HEK293 (cell line): Measurements from ENCODE around the gene TMEM229B.

Experiments used
- BCL11A ChIP-seq: fragments of 450-650 bp; formaldehyde crosslinking; IDR thresholded peaks from 2 replicates; pipeline ENCODE4 v1.5.1; 2016; ENCODE audit warnings: low read depth, missing biosample characterization, missing genetic modification characterization
- BCL11B ChIP-seq: fragments of 450-650 bp; formaldehyde crosslinking; IDR thresholded peaks from 2 replicates; pipeline ENCODE4 v1.5.1; 2016; ENCODE audit warnings: low read depth, missing biosample characterization, missing genetic modification characterization
- EGR2 ChIP-seq: fragments of 450-650 bp; formaldehyde crosslinking; IDR thresholded peaks from 2 replicates; pipeline ENCODE4 v1.5.1; 2016; ENCODE audit warnings: low read depth, missing biosample characterization, missing genetic modification characterization
- MEIS1 ChIP-seq: sonication (generic); formaldehyde crosslinking; IDR thresholded peaks from 2 replicates; pipeline ENCODE4 v1.8.1; 2022; ENCODE audit warnings: missing genetic modification reagents, mild to moderate bottlenecking, borderline replicate concordance
- MZF1 ChIP-seq: fragments of 450-650 bp; formaldehyde crosslinking; IDR thresholded peaks from 2 replicates; pipeline ENCODE4 v1.5.1; 2017; ENCODE audit warnings: missing biosample characterization, missing genetic modification characterization, borderline replicate concordance
- OVOL3 ChIP-seq: fragments of 450-650 bp; formaldehyde crosslinking; IDR thresholded peaks from 2 replicates; pipeline ENCODE4 v1.5.1; 2016; ENCODE audit warnings: missing biosample characterization, missing genetic modification characterization
- SCRT1 ChIP-seq: fragments of 450-650 bp; formaldehyde crosslinking; IDR thresholded peaks from 2 replicates; pipeline ENCODE4 v1.5.1; 2016; ENCODE audit warnings: missing biosample characterization, missing genetic modification characterization, borderline replicate concordance
- TRIM28 ChIP-seq: IDR thresholded peaks from 2 replicates; pipeline ENCODE4 v1.6.1; 2011; ENCODE audit warnings: low read length, control low read depth, borderline replicate concordance
- ZBTB7A ChIP-seq: fragments of 450-650 bp; formaldehyde crosslinking; IDR thresholded peaks from 2 replicates; pipeline ENCODE4 v1.5.1; 2016; ENCODE audit warnings: low read depth, missing biosample characterization, missing genetic modification characterization
- ZNF140 ChIP-seq: fragments of 450-650 bp; formaldehyde crosslinking; IDR thresholded peaks from 2 replicates; pipeline ENCODE4 v1.5.1; 2016; ENCODE audit warnings: missing biosample characterization, missing genetic modification characterization
- ZNF184 ChIP-seq: fragments of 450-650 bp; IDR thresholded peaks from 2 replicates; pipeline ENCODE4 v1.5.1; 2018; ENCODE audit warnings: missing biosample characterization, mild to moderate bottlenecking, missing genetic modification characterization
- ZNF26 ChIP-seq: fragments of 450-650 bp; formaldehyde crosslinking; IDR thresholded peaks from 2 replicates; pipeline ENCODE4 v1.5.1; 2016; ENCODE audit warnings: missing biosample characterization, missing genetic modification characterization
- ZNF292 ChIP-seq: fragments of 450-650 bp; formaldehyde crosslinking; IDR thresholded peaks from 2 replicates; pipeline ENCODE4 v1.5.1; 2016; ENCODE audit warnings: low read depth, missing biosample characterization, missing genetic modification characterization, borderline replicate concordance
- ZNF324 ChIP-seq: fragments of 450-650 bp; formaldehyde crosslinking; IDR thresholded peaks from 2 replicates; pipeline ENCODE4 v1.5.1; 2016; ENCODE audit warnings: missing biosample characterization, missing genetic modification characterization
- ZNF335 ChIP-seq: fragments of 450-650 bp; formaldehyde crosslinking; conservative IDR thresholded peaks from 2 replicates; pipeline ENCODE4 v1.5.1; 2016; ENCODE audit warnings: missing biosample characterization, missing genetic modification characterization
- ZNF433 ChIP-seq: fragments of 450-650 bp; formaldehyde crosslinking; IDR thresholded peaks from 2 replicates; pipeline ENCODE4 v1.5.1; 2016; ENCODE audit warnings: missing biosample characterization, missing genetic modification characterization, low read depth
- ZNF571 ChIP-seq: fragments of 450-650 bp; formaldehyde crosslinking; IDR thresholded peaks from 2 replicates; pipeline ENCODE4 v1.5.0; 2017; ENCODE audit warnings: missing biosample characterization, missing genetic modification characterization
- ZNF580 ChIP-seq: fragments of 450-650 bp; formaldehyde crosslinking; IDR thresholded peaks from 2 replicates; pipeline ENCODE4 v1.5.1; 2016; ENCODE audit warnings: missing biosample characterization, missing genetic modification characterization
- ZNF610 ChIP-seq: fragments of 450-650 bp; formaldehyde crosslinking; IDR thresholded peaks from 2 replicates; pipeline ENCODE4 v1.5.1; 2016; ENCODE audit warnings: missing biosample characterization, missing genetic modification characterization, borderline replicate concordance
- ZNF645 ChIP-seq: fragments of 450-650 bp; formaldehyde crosslinking; IDR thresholded peaks from 2 replicates; pipeline ENCODE4; 2016; ENCODE audit warnings: missing biosample characterization, missing genetic modification characterization
- ZNF677 ChIP-seq: fragments of 450-650 bp; IDR thresholded peaks from 2 replicates; pipeline ENCODE4 v1.5.0; 2018; ENCODE audit warnings: missing biosample characterization, mild to moderate bottlenecking, missing genetic modification characterization, moderate library complexity
- ZNF776 ChIP-seq: fragments of 450-650 bp; formaldehyde crosslinking; IDR thresholded peaks from 2 replicates; pipeline ENCODE4 v1.5.0; 2017; ENCODE audit warnings: missing biosample characterization, missing genetic modification characterization, borderline replicate concordance
- TF ChIP-seq, protein P1 (sequence below): fragments of 450-650 bp; formaldehyde crosslinking; IDR thresholded peaks from 2 replicates; pipeline ENCODE4 v1.5.1; 2016; ENCODE audit warnings: missing biosample characterization, missing genetic modification characterization, borderline replicate concordance
- TF ChIP-seq, protein P2 (sequence below): fragments of 450-650 bp; formaldehyde crosslinking; IDR thresholded peaks from 2 replicates; pipeline ENCODE4 v1.5.1; 2016; ENCODE audit warnings: missing biosample characterization, missing genetic modification characterization
- TF ChIP-seq, protein P3 (sequence below): fragments of 450-650 bp; formaldehyde crosslinking; IDR thresholded peaks from 2 replicates; pipeline ENCODE4 v1.5.1; 2017; ENCODE audit warnings: missing biosample characterization, missing genetic modification characterization
- TF ChIP-seq, protein P4 (sequence below): IDR thresholded peaks from 2 replicates; pipeline ENCODE4 v1.6.1; 2011; ENCODE audit warnings: mild to moderate bottlenecking, low read depth, low read length, borderline replicate concordance

The TMEM229B gene

DNA sequence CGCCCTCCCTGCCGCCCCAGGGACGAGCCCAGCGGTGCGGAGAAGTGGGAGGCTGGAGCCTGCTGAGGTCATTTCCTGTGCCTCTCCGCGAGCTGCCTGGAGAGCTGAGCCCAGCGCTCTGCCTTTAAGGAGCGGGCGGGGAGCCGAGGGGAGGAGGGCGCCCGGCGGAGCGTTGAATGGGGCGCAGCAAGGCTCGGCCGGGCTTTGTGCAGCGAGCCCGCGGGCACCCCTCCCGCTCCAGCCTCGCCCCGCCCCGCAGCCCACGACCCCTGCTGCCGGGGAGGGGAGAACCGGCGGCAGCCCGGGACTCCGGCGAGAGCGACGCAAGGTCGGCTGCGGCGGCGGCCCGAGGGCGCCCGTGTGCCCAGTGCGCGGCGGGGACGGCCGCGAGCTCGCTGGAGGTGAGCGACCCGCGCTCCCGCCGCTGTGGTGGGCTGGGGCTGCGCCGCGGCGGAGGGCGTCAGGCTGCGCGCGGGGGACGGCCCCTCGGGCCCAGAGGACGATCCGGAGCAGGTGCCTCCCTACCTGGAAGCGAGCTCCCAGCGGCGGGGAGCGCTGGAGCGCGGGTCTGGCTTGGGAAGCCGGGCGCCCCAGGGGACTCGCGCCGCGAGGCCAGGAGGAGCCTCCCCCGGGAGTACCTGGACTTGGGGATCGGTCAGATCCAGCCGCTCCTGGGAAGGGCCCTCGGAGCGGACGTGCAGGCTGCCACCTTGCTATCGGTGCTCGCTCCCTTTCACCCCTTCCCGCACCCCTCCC lies 44.7 kb upstream of the TMEM229B start, which contains the start of gene PLEKHH1 (continued):
- TF ChIP-seq BCL11B (tag by site-specific recombination) (no peak), BCL11A (tag by site-specific recombination) (no peak), OVOL3 (no peak), ZNF645 (tag by site-specific recombination) (no peak), ZNF26 (tag by site-specific recombination) (no peak), SCRT1 (tag by site-specific recombination) (no peak), MEIS1 (peak; percentile 39; the same call in 1 of the 2 replicates), ZNF433 (tag by site-specific recombination) (no peak), ZNF335 (no peak), ZNF580 (no peak), TRIM28 (no peak), ZNF610 (tag by site-specific recombination) (peak; percentile 83; the same call in 1 of the 2 replicates), ZNF776 (tag by site-specific recombination) (no peak), ZNF324 (tag by site-specific recombination) (no peak), ZNF677 (0 out of 2 replicates have a peak, but pooled peaks have one; percentile 42), ZNF184 (no peak), EGR2 (0 out of 2 replicates have a peak, but pooled peaks have one; percentile 24), ZNF292 (tag by site-specific recombination) (no peak), ZBTB7A (tag by site-specific recombination) (no peak), ZNF140 (tag by site-specific recombination) (no peak), ZNF571 (tag by site-specific recombination) (no peak), MZF1 (tag by site-specific recombination) (no peak)
- TF ChIP-seq, protein P1, sequence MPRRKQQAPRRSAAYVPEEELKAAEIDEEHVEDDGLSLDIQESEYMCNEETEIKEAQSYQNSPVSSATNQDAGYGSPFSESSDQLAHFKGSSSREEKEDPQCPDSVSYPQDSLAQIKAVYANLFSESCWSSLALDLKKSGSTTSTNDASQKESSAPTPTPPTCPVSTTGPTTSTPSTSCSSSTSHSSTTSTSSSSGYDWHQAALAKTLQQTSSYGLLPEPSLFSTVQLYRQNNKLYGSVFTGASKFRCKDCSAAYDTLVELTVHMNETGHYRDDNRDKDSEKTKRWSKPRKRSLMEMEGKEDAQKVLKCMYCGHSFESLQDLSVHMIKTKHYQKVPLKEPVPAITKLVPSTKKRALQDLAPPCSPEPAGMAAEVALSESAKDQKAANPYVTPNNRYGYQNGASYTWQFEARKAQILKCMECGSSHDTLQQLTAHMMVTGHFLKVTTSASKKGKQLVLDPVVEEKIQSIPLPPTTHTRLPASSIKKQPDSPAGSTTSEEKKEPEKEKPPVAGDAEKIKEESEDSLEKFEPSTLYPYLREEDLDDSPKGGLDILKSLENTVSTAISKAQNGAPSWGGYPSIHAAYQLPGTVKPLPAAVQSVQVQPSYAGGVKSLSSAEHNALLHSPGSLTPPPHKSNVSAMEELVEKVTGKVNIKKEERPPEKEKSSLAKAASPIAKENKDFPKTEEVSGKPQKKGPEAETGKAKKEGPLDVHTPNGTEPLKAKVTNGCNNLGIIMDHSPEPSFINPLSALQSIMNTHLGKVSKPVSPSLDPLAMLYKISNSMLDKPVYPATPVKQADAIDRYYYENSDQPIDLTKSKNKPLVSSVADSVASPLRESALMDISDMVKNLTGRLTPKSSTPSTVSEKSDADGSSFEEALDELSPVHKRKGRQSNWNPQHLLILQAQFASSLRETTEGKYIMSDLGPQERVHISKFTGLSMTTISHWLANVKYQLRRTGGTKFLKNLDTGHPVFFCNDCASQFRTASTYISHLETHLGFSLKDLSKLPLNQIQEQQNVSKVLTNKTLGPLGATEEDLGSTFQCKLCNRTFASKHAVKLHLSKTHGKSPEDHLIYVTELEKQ (tag by site-specific recombination) = no peak
- TF ChIP-seq, protein P2, sequence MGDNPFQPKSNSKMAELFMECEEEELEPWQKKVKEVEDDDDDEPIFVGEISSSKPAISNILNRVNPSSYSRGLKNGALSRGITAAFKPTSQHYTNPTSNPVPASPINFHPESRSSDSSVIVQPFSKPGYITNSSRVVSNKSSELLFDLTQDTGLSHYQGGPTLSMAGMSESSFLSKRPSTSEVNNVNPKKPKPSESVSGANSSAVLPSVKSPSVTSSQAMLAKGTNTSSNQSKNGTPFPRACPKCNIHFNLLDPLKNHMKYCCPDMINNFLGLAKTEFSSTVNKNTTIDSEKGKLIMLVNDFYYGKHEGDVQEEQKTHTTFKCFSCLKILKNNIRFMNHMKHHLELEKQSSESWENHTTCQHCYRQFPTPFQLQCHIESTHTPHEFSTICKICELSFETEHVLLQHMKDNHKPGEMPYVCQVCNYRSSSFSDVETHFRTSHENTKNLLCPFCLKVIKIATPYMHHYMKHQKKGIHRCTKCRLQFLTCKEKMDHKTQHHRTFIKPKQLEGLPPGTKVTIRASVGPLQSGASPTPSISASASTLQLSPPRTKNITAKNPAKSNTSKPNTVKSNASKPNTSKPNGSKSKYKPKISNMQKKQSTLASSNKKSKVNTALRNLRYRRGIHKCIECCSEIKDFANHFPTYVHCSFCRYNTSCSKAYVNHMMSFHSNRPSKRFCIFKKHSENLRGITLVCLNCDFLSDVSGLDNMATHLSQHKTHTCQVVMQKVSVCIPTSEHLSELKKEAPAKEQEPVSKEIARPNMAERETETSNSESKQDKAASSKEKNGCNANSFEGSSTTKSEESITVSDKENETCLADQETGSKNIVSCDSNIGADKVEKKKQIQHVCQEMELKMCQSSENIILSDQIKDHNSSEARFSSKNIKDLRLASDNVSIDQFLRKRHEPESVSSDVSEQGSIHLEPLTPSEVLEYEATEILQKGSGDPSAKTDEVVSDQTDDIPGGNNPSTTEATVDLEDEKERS (tag by site-specific recombination) = no peak
- TF ChIP-seq, protein P3, sequence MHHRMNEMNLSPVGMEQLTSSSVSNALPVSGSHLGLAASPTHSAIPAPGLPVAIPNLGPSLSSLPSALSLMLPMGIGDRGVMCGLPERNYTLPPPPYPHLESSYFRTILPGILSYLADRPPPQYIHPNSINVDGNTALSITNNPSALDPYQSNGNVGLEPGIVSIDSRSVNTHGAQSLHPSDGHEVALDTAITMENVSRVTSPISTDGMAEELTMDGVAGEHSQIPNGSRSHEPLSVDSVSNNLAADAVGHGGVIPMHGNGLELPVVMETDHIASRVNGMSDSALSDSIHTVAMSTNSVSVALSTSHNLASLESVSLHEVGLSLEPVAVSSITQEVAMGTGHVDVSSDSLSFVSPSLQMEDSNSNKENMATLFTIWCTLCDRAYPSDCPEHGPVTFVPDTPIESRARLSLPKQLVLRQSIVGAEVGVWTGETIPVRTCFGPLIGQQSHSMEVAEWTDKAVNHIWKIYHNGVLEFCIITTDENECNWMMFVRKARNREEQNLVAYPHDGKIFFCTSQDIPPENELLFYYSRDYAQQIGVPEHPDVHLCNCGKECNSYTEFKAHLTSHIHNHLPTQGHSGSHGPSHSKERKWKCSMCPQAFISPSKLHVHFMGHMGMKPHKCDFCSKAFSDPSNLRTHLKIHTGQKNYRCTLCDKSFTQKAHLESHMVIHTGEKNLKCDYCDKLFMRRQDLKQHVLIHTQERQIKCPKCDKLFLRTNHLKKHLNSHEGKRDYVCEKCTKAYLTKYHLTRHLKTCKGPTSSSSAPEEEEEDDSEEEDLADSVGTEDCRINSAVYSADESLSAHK (tag by site-specific recombination) = no peak
- TF ChIP-seq, protein P4, sequence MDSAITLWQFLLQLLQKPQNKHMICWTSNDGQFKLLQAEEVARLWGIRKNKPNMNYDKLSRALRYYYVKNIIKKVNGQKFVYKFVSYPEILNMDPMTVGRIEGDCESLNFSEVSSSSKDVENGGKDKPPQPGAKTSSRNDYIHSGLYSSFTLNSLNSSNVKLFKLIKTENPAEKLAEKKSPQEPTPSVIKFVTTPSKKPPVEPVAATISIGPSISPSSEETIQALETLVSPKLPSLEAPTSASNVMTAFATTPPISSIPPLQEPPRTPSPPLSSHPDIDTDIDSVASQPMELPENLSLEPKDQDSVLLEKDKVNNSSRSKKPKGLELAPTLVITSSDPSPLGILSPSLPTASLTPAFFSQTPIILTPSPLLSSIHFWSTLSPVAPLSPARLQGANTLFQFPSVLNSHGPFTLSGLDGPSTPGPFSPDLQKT = no peak
